Fibroblast of skin of left quadriceps (primary cell): ENCODE measurements around the gene TRAF2.

Source experiments
- DNase-seq, 2 experiments: peaks; one replicate each; pipeline ENCODE4 v3.0.0-alpha.2; 2013; ENCODE audit warnings: low read depth in 2 of 2

TRAF2 gene

DNA sequence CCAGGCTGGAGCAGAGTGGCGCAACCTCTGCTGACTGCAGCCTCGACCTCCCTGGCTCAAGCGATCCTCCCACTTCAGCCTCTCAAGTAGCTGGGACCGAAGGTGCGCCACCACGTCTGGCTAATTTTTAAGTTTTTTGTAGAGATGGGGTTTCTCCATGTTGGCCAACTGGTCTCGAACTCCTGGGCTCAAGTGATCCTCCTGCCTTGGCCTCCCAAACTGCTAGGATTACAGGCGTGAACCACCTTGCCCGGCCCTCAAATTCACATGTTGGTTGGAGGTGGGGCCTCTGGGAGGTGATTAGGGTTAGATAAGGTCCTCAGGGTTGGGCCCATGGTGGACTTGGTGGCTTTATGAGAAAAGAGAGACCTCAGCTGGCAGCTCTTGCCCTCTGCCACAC lies 75.8 kb downstream of the TRAF2 start:
- no peak for DNase-seq

GRCh38 chr9:136962701-136963248 lies 76.5 kb downstream of the TRAF2 start:
- no peak for DNase-seq

GRCh38 chr9:136963341-136963740 lies 77.0 kb downstream of the TRAF2 start:
- DNase-seq = no peak

GRCh38 chr9:136963751-136964150 lies 77.4 kb downstream of the TRAF2 start:
- DNase-seq = no peak

- no peak for DNase-seq
These were observed 77.9 kb downstream of the TRAF2 start for GRCh38 chr9:136964171-136964689.

- no peak for DNase-seq
These were observed 78.6 kb downstream of the TRAF2 start for GRCh38 chr9:136964833-136965422.

DNA sequence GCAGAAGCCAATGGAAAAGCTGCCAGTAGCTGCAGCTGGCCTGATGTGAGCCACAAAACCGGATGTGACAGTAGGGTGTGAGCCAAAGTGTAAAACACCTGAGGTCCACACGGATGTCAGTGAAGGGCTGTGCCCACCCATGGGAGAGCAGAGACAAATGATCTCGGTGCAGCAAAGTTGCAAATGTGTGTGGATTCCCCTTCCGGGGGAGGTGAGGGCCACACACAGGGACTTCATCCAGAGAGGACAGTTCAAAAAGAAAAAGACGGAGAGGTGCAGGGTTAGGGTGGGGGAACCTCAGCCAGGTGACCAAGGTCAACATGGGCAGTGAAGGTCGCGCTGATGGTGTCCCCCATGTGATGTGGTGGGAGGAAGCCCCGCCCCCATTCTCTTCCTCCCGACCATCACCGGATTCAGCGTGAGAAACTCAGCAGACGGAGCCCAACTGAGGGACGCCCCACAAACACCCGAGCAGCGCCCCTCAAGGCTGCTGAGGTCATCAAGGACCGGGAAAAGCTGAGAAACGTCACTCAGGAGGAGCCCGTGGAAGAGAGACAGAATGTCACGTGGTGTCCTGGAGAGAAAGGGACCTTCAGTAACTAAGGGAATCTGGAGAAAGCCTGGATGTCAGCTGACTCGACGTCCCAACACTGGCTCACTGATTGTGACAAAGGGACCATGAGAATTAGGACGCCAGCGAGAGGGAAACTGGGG lies 79.6 kb downstream of the TRAF2 start:
- no peak for DNase-seq

- DNase-seq = no peak
These were observed 82.2 kb downstream of the TRAF2 start for GRCh38 chr9:136968333-136969127.

DNA sequence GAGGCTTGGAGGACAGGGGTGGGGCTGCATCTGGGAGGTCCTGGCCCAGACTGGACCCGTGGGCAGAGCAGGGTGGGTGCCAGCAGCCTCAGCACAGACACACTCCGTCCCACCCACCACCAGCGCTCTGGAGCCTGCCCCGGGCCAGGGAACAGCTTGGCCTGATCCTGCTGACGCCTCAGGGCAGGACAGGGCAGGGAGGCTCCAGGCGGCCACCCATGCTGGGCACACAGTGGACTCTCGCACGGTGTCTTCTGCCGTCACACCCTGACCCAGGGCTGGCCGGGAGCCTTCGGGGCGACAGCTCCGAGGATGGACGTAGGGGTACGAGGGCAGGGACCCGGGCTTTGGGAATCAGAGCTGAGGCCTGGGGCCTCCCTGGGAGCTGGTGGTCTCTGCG lies 82.8 kb downstream of the TRAF2 start:
- DNase-seq = no peak

- no peak for DNase-seq
These were observed 83.5 kb downstream of the TRAF2 start for GRCh38 chr9:136969774-136970173.

GRCh38 chr9:136970361-136970760 lies 84.0 kb downstream of the TRAF2 start:
- no peak for DNase-seq

DNA sequence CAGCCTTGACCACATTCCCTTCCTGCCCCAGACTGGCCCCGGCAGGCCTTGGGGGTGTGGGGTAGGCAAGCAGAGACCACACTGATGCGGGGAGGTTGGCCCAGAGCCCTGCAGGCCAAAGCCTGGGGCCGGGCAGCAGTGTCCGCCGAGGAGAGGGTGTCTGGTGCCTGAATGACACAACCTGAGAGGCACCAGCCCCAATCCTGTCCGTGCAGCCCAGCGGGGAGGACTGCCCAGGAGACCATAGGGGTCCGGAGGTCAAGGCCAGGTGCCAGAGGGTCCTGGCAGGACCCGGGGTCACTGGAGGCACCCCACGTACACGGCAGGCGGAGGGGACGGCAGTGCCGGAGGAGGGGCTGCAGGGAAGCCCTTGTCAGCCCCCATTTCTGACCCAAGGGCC lies 85.4 kb downstream of the TRAF2 start:
- DNase-seq = no peak

DNA sequence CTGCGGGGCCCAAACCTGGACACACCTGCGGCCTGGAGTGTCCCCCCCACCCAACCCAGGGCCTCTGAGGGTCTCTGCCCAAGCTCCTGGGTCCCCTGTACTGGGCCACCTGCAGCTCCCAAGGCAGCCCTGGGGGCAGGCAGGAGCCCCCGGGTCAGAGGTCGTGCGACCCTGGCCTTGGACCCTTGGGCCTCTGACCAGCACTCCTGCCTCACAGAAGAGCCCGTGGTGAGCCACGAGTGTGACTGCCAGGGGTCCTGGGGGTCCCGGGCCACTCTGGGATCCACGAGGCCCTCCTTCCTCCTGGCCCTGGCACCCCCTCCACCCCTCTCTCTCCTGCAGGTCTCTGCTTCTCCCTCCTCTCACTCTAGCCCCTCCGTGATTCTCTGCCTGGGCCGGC lies 86.0 kb downstream of the TRAF2 start:
- no peak for DNase-seq

DNA sequence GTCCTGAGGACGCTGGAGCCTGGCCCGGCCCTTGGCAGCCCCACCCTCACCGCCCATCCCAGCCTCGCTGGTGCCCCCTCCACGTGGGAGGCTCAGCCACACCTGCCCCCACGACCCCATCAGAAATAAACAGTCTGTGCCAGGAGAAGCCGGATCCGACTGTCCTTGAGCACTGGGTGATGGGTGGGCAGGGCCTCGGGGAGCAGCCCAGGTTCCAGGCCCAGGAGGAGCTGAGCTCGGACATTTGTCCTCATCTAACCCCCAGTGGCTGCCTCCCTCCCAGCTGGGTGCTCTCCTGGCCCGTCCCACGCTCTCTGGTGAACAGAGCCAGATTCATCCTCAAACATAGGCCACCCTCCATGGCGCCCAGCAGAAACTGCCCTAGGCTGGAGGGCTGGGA lies 86.4 kb downstream of the TRAF2 start:
- DNase-seq = no peak

DNA sequence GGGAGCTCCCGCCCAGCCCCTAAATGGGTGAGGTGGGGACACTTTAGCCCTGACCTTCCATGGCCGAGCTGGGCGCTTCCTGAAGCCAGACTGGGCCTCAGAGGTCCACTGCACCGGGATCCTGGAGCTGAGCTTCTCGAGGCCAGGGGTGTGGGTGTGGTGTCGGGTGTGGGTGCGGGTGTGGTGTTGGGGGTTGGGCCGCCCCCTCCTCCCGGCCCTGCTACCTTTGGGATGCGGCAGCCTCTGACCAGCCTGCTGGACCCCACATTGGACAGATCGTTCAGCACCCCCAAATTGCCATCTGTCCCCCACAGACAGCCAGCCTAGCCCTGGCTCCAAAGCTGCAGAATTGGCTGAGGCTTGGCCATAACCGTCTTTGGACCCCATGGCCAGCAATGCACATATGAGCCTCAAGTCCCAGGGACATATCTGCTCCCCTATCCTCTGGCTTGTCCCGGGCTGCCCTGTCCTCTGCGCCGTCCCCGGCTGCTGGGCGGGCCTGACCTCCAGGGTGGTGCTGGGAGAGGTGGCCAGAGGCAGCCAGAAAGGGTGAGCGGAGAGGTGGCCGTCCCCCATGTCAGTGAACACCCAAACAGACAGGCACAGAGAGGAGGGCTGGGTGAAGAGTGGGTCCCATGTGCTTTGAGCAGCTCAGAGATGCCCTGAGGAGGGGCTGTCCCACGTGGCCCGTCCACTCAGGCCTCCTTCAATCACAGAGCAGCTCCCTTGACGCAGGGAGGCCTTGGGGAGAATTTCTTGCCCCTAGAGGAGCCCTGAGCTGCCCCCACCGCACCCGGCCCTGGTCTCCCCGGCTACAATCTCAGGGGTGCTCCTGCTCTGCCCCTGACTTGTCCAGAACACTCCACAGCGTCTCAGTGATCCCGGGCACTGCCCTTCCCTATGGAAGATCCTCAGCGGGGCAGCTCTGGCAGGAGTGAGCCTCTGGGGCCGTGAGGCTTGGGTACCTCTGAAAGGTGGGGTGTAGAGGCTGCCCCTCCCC lies 87.6 kb downstream of the TRAF2 start:
- no peak for DNase-seq

DNA sequence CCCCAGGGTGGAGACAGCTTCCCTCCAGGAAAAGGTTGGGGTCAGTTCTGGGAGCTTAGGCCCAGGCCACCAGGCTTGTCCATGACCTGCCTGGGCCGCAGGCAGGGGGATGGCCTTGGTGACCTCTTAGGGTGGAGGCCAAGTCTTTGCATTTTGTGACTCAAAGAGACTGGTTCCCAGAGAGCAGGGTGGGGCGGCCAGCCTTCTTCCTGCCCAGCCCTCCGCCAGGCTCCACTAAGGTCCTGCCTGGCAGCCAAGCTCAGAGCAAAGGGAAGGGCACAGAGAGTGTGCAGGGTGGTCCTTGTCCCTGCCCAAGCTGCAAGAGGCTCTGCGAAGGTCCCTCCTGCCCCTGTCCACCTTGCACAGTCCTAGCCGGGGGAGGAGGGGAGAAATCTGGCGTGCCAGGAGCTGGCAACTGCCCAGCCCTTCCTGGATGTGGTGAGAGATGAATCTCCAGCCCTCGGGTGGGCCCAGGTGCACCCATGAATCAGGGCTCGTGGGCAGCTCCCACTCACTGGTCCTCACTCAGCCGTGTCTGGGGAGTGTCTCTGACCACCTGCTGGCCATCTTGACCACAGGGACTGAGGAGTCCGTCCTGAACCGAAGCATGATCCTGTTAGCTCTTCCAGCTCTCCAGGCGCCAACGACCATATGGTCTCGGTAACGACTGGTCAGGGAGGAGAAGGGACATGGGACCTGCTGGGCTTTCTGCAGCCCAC lies 88.7 kb downstream of the TRAF2 start:
- DNase-seq = no peak

GRCh38 chr9:136975644-136976043 lies 89.3 kb downstream of the TRAF2 start:
- DNase-seq = no peak
